ENCODE results near the gene GABPB2. TPM values are rescaled to one million over a fixed set of nuclear protein-coding genes. Genes with fewer than 3 reads are reported as not detected.

GABPB2 gene
- total and polyA plus RNA-seq, 2 experiments from 2014 or later: 1.1 to 2.6 TPM

DNA sequence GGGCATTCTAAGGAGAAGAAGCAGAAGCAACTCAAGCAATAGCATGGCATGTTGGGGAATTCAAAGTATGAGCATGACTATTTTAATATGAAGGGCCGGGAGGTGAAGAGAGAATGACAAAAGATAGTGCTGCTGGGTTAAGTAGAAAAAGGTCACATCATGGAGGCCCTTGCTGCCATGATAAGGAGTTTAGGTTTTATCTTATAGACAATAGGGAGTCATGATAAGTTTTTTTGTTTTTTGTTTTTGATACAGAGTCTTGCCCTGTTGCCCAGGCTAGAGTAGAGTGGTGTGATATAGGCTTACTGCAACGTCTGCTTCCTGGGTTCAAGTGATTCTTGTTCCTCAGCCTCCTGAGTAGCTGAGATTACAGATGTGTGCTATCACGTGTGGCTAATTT lies 31.0 kb upstream of the GABPB2 start (continued):
- TF ChIP-seq ZNF462 (CRISPR knock-in tag; IDR thresholded peaks at IDR 0.05) (no peak), CREB1 (CRISPR knock-in tag; IDR thresholded peaks at IDR 0.05; ENCODE audit: low read depth) (no peak), REST (IDR thresholded peaks at IDR 0.05; ENCODE audit: unreplicated experiment) (no peak), ZNF331 (CRISPR knock-in tag; IDR thresholded peaks at IDR 0.05; ENCODE audit: low read depth) (no peak)

DNA sequence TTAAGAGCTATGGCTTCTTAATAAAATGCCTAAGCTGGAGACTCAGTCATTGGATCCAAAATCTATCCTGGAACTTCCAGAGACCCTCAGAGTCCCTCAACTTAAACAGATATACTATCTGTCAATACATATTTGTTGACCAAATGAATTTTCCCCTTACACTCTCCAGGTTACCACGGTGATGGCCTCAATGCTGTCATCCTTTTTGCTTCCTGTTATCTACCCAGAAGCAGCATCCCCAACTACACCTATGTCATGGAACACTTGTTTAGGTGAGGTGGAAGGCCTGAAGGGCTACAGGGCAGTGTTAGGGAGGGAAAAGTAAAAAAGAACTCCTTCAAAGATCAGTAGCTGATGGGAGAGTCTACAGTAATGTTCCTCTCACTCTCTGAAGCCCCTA lies 27.4 kb upstream of the GABPB2 start:
- no peaks in the 10 kb centered on the region for H3K9me3 Mint-ChIP-seq
- no peaks in the 10 kb centered on the region; the same call in 2 of the 3 replicates for H3K36me3 Mint-ChIP-seq (ENCODE audit: low read depth)
- ATAC-seq: no peak
- H3K4me2 ChIP-seq: no peak overlapping the region
- peaks cover 21% of the 10 kb centered on the region for H3F3A ChIP-seq (replicated peaks; ENCODE audit: low read depth)
- DNase-seq (ENCODE audit: low spot score): no peak
- peaks cover 6% of the 10 kb centered on the region for H3K27me3 Mint-ChIP-seq (ENCODE audit: insufficient read depth, low read depth, poor library complexity)
- H4K20me1 ChIP-seq (replicated peaks; ENCODE audit: insufficient read depth): no peaks in the 10 kb centered on the region
- H3K4me1 Mint-ChIP-seq: peaks cover 18% of the 10 kb centered on the region
- H3K4me3 Mint-ChIP-seq: no peak overlapping the region
- H3K27ac Mint-ChIP-seq: no peak overlapping the region
- H3K9me2 ChIP-seq (ENCODE audit: insufficient read depth): no peaks in the 10 kb centered on the region
- no peaks in the 10 kb centered on the region for H3K79me2 ChIP-seq (replicated peaks; ENCODE audit: insufficient read depth)
- no peaks in the 10 kb centered on the region for H3K36me3 ChIP-seq (ENCODE audit: insufficient read depth)
- H3K27ac ChIP-seq (ENCODE audit: low read depth): no peak overlapping the region
- H2AFZ ChIP-seq: no peak overlapping the region
- peaks cover 15% of the 10 kb centered on the region for H3K4me1 ChIP-seq (ENCODE audit: insufficient read depth)
- H3K27me3 ChIP-seq (ENCODE audit: insufficient read depth): no peaks in the 10 kb centered on the region
- H3K4me3 ChIP-seq: no peak overlapping the region
- TF ChIP-seq STAT1 (IDR thresholded peaks at IDR 0.05; ENCODE audit: unreplicated experiment): no peak
- TF ChIP-seq, protein P1, sequence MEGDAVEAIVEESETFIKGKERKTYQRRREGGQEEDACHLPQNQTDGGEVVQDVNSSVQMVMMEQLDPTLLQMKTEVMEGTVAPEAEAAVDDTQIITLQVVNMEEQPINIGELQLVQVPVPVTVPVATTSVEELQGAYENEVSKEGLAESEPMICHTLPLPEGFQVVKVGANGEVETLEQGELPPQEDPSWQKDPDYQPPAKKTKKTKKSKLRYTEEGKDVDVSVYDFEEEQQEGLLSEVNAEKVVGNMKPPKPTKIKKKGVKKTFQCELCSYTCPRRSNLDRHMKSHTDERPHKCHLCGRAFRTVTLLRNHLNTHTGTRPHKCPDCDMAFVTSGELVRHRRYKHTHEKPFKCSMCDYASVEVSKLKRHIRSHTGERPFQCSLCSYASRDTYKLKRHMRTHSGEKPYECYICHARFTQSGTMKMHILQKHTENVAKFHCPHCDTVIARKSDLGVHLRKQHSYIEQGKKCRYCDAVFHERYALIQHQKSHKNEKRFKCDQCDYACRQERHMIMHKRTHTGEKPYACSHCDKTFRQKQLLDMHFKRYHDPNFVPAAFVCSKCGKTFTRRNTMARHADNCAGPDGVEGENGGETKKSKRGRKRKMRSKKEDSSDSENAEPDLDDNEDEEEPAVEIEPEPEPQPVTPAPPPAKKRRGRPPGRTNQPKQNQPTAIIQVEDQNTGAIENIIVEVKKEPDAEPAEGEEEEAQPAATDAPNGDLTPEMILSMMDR (conservative IDR thresholded peaks at IDR 0.05; ENCODE audit: low read depth in 2 of 2): no peak

All from GM23338 (cell line).